Fibroblast of villous mesenchyme (primary cell): Measurements from ENCODE around the gene CMIP. TPM values are rescaled to one million over a fixed set of nuclear protein-coding genes. Genes with fewer than 3 reads are reported as not detected.

Experiments
- DNase-seq: peaks from one replicate; pipeline ENCODE4 v3.0.0-alpha.2; 2010; ENCODE audit warnings: low read depth
- H3K4me3 ChIP-seq: 2 replicates; pipeline ENCODE4 v1.5.1; 2011; ENCODE audit warnings: low read depth, mild to moderate bottlenecking, low read length
- total RNA-seq: library from RNA; depleted of rRNA; stranded (reverse); fragments of >200 nt; gene quantifications from 2 replicates; pipeline ENCODE4 v1.2.3, GENCODE V29; 2012
- TF ChIP-seq, protein P1 (sequence below): IDR thresholded peaks from 2 replicates; pipeline ENCODE4 v1.5.1; 2012; ENCODE audit warnings: low read depth, mild to moderate bottlenecking, low read length; ENCODE audit not compliant: insufficient read depth

The CMIP gene
- total RNA-seq, 1 donor, result 7.8 TPM

DNA sequence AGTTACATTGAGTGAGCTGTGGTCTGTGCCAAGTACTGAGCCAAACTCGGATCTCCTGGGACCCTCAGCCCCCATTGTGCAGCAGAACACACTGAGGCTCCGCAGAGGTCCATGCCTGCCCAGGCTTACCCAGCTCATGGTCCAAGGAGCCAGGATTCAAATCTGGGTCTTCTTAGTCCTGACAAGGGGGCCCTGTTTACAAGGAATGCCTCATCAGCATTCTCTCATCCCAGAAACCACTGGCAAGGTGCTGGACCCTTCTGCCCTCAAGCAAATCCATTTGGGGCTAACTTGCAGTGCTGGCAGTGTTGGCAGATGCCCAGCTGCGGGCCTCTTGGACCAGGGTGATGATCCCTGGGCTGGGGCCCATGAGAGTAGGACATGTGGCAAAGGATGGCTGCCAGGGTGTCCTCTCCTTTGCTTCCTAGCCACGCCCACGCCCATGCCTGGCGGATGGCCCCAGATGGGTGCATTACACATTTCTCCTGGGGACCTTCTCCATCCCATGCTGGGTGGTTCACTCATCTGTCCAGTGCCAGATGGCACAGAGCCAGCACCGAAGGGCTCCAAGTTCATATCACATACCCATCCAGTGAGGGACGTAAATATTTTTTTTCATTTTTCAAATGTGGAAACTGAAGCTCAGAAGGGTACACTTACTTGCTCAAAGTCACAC lies 117.7 kb downstream of the CMIP start:
- TF ChIP-seq, protein P1, sequence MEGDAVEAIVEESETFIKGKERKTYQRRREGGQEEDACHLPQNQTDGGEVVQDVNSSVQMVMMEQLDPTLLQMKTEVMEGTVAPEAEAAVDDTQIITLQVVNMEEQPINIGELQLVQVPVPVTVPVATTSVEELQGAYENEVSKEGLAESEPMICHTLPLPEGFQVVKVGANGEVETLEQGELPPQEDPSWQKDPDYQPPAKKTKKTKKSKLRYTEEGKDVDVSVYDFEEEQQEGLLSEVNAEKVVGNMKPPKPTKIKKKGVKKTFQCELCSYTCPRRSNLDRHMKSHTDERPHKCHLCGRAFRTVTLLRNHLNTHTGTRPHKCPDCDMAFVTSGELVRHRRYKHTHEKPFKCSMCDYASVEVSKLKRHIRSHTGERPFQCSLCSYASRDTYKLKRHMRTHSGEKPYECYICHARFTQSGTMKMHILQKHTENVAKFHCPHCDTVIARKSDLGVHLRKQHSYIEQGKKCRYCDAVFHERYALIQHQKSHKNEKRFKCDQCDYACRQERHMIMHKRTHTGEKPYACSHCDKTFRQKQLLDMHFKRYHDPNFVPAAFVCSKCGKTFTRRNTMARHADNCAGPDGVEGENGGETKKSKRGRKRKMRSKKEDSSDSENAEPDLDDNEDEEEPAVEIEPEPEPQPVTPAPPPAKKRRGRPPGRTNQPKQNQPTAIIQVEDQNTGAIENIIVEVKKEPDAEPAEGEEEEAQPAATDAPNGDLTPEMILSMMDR, result no peak
- H3K4me3 ChIP-seq, result no peak overlapping the region
- DNase-seq, result no peak

DNA sequence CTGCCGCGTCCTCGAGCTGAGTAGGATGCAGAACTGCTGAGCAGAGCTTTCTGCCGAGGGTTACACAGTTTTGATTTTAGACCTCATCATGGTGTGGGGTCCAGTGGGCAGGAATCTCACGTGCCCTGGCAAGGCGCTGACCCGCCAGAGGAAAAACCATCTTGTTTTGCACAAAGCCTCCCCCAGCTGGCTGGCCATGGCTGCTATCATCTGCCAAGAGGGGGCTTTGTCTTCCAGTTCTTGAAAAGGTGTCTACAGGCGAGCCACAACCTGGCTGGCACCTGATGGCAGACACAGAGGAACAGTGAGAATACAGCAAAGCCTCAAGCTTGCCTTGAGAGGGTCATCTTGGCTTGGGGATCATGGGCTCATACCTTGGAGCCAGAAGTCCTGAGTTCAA lies 118.3 kb downstream of the CMIP start:
- no peak for DNase-seq
- no peak overlapping the region for H3K4me3 ChIP-seq
- TF ChIP-seq, protein P1, result no peak

DNA sequence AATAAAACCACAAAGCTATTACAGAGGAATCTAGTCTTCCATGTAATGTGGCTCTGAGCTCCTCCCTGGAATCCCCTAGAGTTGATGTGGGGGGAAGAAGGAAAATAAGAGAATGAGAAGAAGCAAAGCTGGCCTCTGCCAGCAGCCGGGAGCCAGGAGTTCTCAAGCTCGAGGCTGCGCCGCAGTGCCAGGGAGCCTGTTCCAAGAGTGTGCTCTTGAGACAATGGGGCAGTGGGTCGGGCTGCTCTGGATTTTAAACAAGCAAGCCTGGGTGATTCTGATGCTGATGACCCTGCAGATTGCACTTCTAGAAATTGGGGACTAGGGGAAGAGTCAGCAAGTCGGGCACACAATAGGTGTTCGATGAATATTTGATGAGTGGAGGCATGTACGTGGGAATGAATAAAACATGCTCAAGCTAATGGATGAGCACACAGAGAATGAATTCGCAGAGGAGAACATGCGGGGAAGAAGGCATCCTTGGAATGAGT lies 119.9 kb downstream of the CMIP start:
- DNase-seq, result no peak
- TF ChIP-seq, protein P1, result no peak

DNA sequence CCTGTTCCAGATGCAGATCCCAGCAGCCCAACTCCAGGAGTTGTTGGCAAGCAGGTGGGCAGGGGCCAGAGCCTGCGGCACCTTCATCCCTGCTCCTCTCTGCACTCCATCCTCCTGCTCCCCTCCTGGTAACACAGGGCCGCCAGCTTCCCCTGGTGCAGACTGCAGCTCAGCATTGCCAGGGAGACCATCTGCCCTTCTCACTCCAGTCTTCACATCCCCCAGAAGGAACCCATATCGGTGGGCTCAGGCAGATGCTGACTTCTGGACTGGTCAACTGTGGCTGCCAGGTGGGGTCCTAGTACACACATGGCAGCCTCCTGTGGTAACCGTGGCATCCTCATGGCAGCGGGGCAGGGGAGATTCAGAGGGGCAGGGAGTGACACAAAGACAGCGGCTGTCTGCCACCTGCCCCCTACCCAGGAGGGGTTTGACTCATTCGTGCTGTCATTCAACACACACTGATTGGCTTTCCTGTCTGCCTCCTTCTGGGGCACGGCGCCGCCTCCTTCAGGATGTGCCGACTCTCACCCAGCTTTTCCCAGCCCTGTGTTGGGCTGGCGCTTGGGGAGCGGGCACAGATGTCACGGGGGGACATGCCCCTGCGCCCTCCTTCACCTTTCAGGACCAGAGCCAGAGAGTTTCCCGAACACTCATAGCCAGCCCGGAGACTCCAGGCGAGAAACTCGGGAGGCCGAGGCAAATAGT lies 120.9 kb downstream of the CMIP start:
- H3K4me3 ChIP-seq, result no peak overlapping the region
- no peak for DNase-seq
- TF ChIP-seq, protein P1, result no peak

More for the DNA sequence above, 119.9 kb downstream of the CMIP start:
- no peak overlapping the region for H3K4me3 ChIP-seq

DNA sequence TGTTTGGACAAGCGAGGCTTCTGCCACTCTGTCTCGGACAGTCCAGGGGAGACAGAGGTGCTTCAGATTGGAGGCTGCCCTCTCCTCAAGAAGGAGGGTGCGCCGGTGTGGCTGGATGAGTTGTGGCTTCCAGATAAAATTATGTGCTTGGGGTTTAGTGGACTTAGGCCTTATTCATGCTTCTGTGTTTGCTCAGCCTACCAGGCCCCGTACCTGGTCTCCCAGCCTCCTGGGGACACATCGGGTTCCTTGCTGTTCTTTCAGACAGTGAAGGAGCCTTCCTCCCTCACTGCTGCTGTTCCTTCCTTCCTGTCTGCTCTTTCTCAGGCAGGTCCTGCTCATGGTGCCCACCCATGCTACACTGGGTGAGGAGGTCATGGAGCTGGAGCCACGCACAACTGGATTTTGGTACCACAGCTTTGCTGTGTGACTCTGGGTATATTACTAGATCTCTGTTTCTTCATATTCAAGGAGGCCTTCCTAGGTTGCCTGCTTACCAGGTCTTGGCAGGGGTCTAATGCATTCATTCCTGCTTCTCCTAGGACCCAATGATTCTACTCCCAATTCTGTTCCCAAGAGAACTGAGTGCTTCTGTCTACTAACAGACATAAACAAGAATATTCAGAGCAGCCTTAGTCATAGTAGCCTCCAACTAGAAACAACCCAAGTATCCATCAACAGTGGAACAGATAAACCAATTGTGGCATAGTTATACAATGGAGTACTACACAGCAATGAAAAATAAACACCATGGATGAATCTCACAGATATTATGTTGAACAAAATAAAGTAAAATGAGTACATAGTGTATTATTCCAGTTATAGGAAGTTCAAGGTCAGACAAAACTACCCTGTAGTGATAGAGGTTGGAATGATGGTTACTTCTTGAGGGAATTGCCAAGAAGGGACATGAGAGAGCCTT lies 121.7 kb downstream of the CMIP start:
- TF ChIP-seq, protein P1, result no peak
- H3K4me3 ChIP-seq, result no peak overlapping the region
- DNase-seq, result no peak

DNA sequence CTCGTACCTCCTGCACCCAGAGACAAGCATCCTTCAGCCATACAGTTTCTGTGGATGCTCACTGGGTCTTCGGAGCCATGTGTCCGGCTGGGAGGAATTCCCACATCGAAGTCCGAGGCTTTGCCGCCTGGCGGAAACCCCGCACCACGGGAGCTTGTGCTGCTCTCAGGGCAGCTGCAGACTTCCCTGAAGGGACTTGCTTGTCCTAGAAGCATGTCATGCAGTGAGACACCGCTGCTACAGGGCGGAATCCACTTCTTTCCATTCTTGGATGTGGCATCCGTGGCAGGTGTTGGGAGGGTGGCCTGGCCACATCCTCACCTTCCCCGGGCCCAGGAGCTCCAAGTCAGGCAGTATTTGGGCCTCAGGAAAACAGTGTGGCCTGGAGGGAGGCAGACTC lies 122.5 kb downstream of the CMIP start:
- no peak for DNase-seq
- TF ChIP-seq, protein P1, result no peak

More for the DNA sequence above, 122.5 kb downstream of the CMIP start:
- no peak overlapping the region for H3K4me3 ChIP-seq
